HG03378 (cell line): ENCODE data around the gene DPRX.

Experiments
- ATAC-seq: cut with Tn5 transposase; IDR thresholded peaks from one replicate; pipeline ENCODE4 v1.9.1; 2021; ENCODE audit warnings: mild to moderate bottlenecking, moderate library complexity; ENCODE audit not compliant: unreplicated experiment

The DPRX gene

GRCh38 chr19:53631949-53632407, at the start of gene DPRX:
Gene DPRX (plus strand): TSS chr19:53631999. CDS start chr19:53632107, 108 bp downstream.
- ATAC-seq: no peak

- no peak for ATAC-seq
Measured at GRCh38 chr19:53583181-53583580, 48.6 kb upstream of the DPRX start.

GRCh38 chr19:53586277-53586691, 45.5 kb upstream of the DPRX start:
- no peak for ATAC-seq

GRCh38 chr19:53594811-53595509, 36.8 kb upstream of the DPRX start:
- no peak for ATAC-seq

GRCh38 chr19:53595510-53595867, 36.3 kb upstream of the DPRX start:
- no peak for ATAC-seq

GRCh38 chr19:53596056-53596455, 35.7 kb upstream of the DPRX start:
- ATAC-seq: no peak

- no peak for ATAC-seq
Measured at GRCh38 chr19:53597023-53597422, 34.8 kb upstream of the DPRX start.

- ATAC-seq: no peak
Measured at GRCh38 chr19:53598361-53598760, 33.4 kb upstream of the DPRX start.

GRCh38 chr19:53600217-53600616, 31.6 kb upstream of the DPRX start:
- ATAC-seq: no peak

GRCh38 chr19:53606031-53606430, 25.8 kb upstream of the DPRX start:
- no peak for ATAC-seq

- ATAC-seq: no peak
Measured at GRCh38 chr19:53608381-53608780, 23.4 kb upstream of the DPRX start.

- ATAC-seq: no peak
Measured at GRCh38 chr19:53612762-53613526, 18.9 kb upstream of the DPRX start.

- ATAC-seq: no peak
Measured at GRCh38 chr19:53621885-53622740, 9.7 kb upstream of the DPRX start.

GRCh38 chr19:53624771-53625545, 6.8 kb upstream of the DPRX start:
- ATAC-seq: no peak

GRCh38 chr19:53626486-53626885, 5.3 kb upstream of the DPRX start:
- ATAC-seq: no peak

- no peak for ATAC-seq
Measured at GRCh38 chr19:53626976-53627375, 4.8 kb upstream of the DPRX start.

GRCh38 chr19:53634768-53635167, 3.0 kb downstream of the DPRX start:
- ATAC-seq: no peak

- no peak for ATAC-seq
Measured at GRCh38 chr19:53639471-53639870, 7.7 kb downstream of the DPRX start.

GRCh38 chr19:53642381-53643099, 10.7 kb downstream of the DPRX start:
- no peak for ATAC-seq
